Bronchial epithelial cell (primary cell): Measurements from ENCODE around the gene ZBTB16. TPM values are rescaled to one million over a fixed set of nuclear protein-coding genes. Genes with fewer than 3 reads are reported as not detected.

Experiments used
- DNase-seq: peaks from one replicate; pipeline ENCODE4 v3.0.0-alpha.2; 2010; ENCODE audit warnings: low read depth
- FAIRE-seq: peaks from 2 replicates; lab custom pipeline; 2011; peaks lifted over from hg19 to GRCh38; lab: Jason Lieb, UNC
- H3K27me3 ChIP-seq: 2 replicates; pipeline ENCODE4 v1.5.1; 2011; ENCODE audit warnings: low read length; ENCODE audit not compliant: control insufficient read depth, insufficient read depth
- H3K36me3 ChIP-seq: 2 replicates; pipeline ENCODE4 v1.5.1; 2011; ENCODE audit warnings: low read length; ENCODE audit not compliant: control insufficient read depth, insufficient read depth
- H3K4me3 ChIP-seq: 2 replicates; pipeline ENCODE4 v1.5.1; 2011; ENCODE audit warnings: mild to moderate bottlenecking, low read depth, low read length, control low read depth
- total RNA-seq: library from RNA; depleted of rRNA; stranded (reverse); fragments of >200 nt; gene quantifications from 2 replicates; pipeline ENCODE4 v1.2.1, GENCODE V29; 2014
- TF ChIP-seq, protein P1 (sequence below): IDR thresholded peaks from 2 replicates; pipeline ENCODE4 v1.5.1; 2011; ENCODE audit warnings: mild to moderate bottlenecking, moderate library complexity, low read length, control low read depth, inconsistent platforms; ENCODE audit not compliant: insufficient read depth, severe bottlenecking

The ZBTB16 gene
- total RNA-seq, 1 donor from 2014 or later, result 3.2 TPM

DNA sequence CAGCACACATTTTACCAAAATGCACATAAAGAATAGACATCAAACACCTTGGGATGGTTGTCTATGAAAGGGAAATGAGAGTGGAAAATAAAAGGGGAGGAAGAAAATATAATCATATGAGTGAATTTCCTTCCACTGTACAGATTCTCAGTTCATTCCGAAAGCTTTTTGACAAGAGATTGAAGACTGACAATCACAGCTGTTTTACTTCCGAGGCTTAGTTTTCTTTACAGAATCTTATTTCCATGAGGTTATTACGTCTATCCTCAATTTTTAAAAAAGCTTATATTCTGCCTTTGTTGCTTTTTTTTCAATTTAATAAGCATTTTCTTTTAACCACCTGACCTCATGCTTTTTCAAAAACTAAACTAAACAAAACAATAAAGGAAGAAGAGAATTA lies 223.9 kb downstream of the ZBTB16 start:
- no peaks in the 10 kb centered on the region for H3K36me3 ChIP-seq
- TF ChIP-seq, protein P1, sequence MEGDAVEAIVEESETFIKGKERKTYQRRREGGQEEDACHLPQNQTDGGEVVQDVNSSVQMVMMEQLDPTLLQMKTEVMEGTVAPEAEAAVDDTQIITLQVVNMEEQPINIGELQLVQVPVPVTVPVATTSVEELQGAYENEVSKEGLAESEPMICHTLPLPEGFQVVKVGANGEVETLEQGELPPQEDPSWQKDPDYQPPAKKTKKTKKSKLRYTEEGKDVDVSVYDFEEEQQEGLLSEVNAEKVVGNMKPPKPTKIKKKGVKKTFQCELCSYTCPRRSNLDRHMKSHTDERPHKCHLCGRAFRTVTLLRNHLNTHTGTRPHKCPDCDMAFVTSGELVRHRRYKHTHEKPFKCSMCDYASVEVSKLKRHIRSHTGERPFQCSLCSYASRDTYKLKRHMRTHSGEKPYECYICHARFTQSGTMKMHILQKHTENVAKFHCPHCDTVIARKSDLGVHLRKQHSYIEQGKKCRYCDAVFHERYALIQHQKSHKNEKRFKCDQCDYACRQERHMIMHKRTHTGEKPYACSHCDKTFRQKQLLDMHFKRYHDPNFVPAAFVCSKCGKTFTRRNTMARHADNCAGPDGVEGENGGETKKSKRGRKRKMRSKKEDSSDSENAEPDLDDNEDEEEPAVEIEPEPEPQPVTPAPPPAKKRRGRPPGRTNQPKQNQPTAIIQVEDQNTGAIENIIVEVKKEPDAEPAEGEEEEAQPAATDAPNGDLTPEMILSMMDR, result no peak
- no peak overlapping the region for H3K4me3 ChIP-seq
- H3K27me3 ChIP-seq, result no peaks in the 10 kb centered on the region
- DNase-seq (no peak), FAIRE-seq (no peak)

DNA sequence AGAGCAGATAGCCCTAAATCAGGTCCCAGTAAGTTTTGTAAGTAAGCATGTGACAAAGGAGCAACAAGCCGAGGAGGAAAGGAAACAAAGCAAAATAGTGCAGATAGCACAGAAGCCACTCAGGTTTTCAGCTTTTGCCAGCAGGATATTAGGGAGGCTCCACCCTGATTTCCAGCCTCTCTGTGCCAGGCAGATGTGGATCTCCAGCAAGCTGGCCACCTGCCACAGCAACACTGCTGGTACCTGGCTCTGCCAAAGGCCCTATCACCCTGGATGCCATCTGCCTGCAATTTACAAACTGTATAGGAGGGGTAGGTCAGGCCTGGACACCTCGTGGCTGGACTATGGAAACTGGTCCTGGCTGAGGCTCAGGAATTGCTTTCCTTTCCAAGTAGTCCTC lies 224.5 kb downstream of the ZBTB16 start:
- FAIRE-seq, result no peak
- TF ChIP-seq, protein P1, result no peak
- no peaks in the 10 kb centered on the region for H3K27me3 ChIP-seq
- no peak for DNase-seq
- no peak overlapping the region for H3K4me3 ChIP-seq
- H3K36me3 ChIP-seq, result no peaks in the 10 kb centered on the region

DNA sequence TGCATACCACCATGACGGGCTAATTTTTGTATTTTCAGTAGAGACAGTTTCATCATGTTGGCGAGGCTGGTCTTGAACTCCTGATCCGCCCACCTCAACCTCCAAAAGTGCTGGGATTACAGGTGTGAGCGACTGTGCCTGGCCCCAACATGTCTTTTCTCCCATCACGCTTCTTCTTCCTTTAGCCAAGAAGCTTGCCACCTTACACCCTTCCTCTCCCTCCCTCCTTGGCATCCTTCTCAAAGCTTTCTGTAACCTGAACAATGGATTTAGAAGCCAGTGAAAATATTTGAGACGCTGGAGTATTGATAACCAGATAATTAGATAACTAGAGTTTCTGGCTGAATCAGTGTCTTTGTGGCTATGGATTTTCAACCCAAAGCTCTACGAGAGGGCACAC lies 225.4 kb downstream of the ZBTB16 start:
- Histone ChIP-seq H3K4me3 (no peak overlapping the region), H3K36me3 (no peaks in the 10 kb centered on the region), H3K27me3 (no peaks in the 10 kb centered on the region)
- FAIRE-seq, result no peak
- TF ChIP-seq, protein P1, result no peak
- no peak for DNase-seq

DNA sequence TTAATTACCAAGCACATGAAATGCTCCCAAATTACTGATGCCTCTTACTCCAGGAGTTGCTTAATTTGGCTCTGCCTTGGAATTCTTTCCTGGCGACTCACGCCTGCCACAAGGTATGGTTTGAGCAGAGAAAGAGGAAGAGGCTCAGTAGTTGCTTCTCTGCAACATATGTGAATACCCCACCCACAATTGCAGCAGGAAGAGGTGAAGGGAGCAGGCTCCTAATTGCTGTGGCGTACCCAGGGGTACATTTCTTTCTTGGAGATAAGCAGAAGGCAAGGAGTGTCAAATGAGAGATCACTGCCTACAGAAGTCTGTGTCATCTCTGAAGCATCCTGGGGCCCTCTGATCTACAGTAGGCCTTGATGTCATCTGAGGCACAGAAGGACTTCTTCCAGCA lies 226.1 kb downstream of the ZBTB16 start:
- FAIRE-seq, result no peak

GRCh38 chr11:114286229-114286628 lies 226.7 kb downstream of the ZBTB16 start:
- DNase-seq, result no peak
- no peak overlapping the region for H3K4me3 ChIP-seq
- H3K27me3 ChIP-seq, result no peaks in the 10 kb centered on the region
- no peaks in the 10 kb centered on the region for H3K36me3 ChIP-seq
- TF ChIP-seq, protein P1, result no peak
- FAIRE-seq, result no peak

More for the DNA sequence above, 226.1 kb downstream of the ZBTB16 start:
- Histone ChIP-seq H3K4me3 (no peak overlapping the region), H3K27me3 (no peaks in the 10 kb centered on the region), H3K36me3 (no peaks in the 10 kb centered on the region)
- TF ChIP-seq, protein P1, result no peak
- DNase-seq, result peak; percentile 64

DNA sequence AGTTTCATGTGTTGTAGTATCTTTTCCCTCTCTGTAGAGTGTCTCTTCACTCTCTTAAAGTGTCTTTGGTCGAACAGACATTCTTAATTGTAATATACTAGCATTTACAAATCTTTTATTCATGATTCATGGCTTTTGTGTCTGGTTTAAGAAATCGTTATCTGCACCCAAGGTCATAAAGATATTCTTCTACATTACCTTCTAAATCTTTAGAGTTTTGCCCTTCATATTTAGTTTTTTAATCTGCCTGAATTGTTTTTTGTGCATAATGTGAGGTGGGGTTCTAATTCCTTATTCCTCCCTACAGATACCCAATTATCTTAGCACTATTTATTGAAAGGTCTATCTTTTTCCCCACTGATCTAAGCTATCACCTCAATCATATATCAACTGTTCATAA lies 227.6 kb downstream of the ZBTB16 start:
- H3K27me3 ChIP-seq, result no peaks in the 10 kb centered on the region
- no peak overlapping the region for H3K4me3 ChIP-seq
- DNase-seq (no peak), FAIRE-seq (no peak)
- TF ChIP-seq, protein P1, result no peak
- H3K36me3 ChIP-seq, result no peaks in the 10 kb centered on the region
